ENCODE measurements around the gene MLST8.
"Not testable (repeated sequence)": the region's sequence is repeated elsewhere in the genome, so short reads cannot be mapped to it uniquely, and the experiment has no call there.

The MLST8 gene

DNA sequence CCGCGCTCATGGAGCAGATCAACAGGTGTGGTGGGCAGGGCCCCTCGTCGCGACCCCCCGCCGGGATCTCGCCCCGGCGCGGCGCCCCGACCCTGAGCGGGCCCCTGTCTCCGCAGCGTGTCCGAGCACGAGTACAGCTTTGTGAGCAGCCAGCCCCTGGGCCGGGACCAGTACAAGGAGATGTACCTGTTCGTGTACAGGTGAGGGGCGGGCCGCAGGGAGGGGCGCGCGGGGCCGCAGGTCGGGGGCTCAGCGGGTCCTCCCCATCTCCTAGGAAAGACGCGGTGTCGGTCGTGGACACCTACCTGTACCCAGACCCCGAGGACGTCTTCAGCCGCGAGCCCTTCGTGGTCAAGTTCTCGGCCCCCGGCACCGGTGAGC lies 31.8 kb downstream of the MLST8 start:
- DNase-seq (ENCODE audit: low read depth) = no peak
- H3K4me3 ChIP-seq (ENCODE audit: low read depth, low read length) = no peak overlapping the region
- TF ChIP-seq MYC (IDR thresholded peaks at IDR 0.05; ENCODE audit: low read depth, low read length) = no peak
- TF ChIP-seq, protein P1, sequence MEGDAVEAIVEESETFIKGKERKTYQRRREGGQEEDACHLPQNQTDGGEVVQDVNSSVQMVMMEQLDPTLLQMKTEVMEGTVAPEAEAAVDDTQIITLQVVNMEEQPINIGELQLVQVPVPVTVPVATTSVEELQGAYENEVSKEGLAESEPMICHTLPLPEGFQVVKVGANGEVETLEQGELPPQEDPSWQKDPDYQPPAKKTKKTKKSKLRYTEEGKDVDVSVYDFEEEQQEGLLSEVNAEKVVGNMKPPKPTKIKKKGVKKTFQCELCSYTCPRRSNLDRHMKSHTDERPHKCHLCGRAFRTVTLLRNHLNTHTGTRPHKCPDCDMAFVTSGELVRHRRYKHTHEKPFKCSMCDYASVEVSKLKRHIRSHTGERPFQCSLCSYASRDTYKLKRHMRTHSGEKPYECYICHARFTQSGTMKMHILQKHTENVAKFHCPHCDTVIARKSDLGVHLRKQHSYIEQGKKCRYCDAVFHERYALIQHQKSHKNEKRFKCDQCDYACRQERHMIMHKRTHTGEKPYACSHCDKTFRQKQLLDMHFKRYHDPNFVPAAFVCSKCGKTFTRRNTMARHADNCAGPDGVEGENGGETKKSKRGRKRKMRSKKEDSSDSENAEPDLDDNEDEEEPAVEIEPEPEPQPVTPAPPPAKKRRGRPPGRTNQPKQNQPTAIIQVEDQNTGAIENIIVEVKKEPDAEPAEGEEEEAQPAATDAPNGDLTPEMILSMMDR (IDR thresholded peaks at IDR 0.05; ENCODE audit: low read depth, low read length) = no peak
- TF ChIP-seq, protein P2, sequence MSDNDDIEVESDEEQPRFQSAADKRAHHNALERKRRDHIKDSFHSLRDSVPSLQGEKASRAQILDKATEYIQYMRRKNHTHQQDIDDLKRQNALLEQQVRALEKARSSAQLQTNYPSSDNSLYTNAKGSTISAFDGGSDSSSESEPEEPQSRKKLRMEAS (IDR thresholded peaks at IDR 0.05; ENCODE audit: low read depth, low read length) = no peak
- no peak for TF ChIP-seq POLR2A (IDR thresholded peaks at IDR 0.05; ENCODE audit: extremely low read depth, insufficient read length)

GRCh38 chr16:2237493-2238149 lies 32.4 kb downstream of the MLST8 start:
- TF ChIP-seq, protein P2 (IDR thresholded peaks at IDR 0.05; ENCODE audit: low read depth, low read length) = no peak
- TF ChIP-seq MYC (IDR thresholded peaks at IDR 0.05; ENCODE audit: low read depth, low read length) (no peak), POLR2A (IDR thresholded peaks at IDR 0.05; ENCODE audit: extremely low read depth, insufficient read length) (no peak)
- TF ChIP-seq, protein P1 (IDR thresholded peaks at IDR 0.05; ENCODE audit: low read depth, low read length) = no peak
- H3K4me3 ChIP-seq (ENCODE audit: low read depth, low read length) = no peak overlapping the region
- DNase-seq (ENCODE audit: low read depth) = no peak

GRCh38 chr16:2238150-2238837 lies 33.0 kb downstream of the MLST8 start:
- DNase-seq (ENCODE audit: low read depth) = no peak
- TF ChIP-seq MYC (IDR thresholded peaks at IDR 0.05; ENCODE audit: low read depth, low read length) = no peak
- TF ChIP-seq, protein P1 (IDR thresholded peaks at IDR 0.05; ENCODE audit: low read depth, low read length) = no peak
- TF ChIP-seq, protein P2 (IDR thresholded peaks at IDR 0.05; ENCODE audit: low read depth, low read length) = no peak
- no peak for TF ChIP-seq POLR2A (IDR thresholded peaks at IDR 0.05; ENCODE audit: extremely low read depth, insufficient read length)
- no peak overlapping the region for H3K4me3 ChIP-seq (ENCODE audit: low read depth, low read length)

GRCh38 chr16:2238838-2239675 lies 33.8 kb downstream of the MLST8 start:
- DNase-seq (ENCODE audit: low read depth) = no peak
- TF ChIP-seq, protein P1 (IDR thresholded peaks at IDR 0.05; ENCODE audit: low read depth, low read length) = no peak
- TF ChIP-seq POLR2A (IDR thresholded peaks at IDR 0.05; ENCODE audit: extremely low read depth, insufficient read length) (no peak), MYC (IDR thresholded peaks at IDR 0.05; ENCODE audit: low read depth, low read length) (no peak)
- no peak overlapping the region for H3K4me3 ChIP-seq (ENCODE audit: low read depth, low read length)

DNA sequence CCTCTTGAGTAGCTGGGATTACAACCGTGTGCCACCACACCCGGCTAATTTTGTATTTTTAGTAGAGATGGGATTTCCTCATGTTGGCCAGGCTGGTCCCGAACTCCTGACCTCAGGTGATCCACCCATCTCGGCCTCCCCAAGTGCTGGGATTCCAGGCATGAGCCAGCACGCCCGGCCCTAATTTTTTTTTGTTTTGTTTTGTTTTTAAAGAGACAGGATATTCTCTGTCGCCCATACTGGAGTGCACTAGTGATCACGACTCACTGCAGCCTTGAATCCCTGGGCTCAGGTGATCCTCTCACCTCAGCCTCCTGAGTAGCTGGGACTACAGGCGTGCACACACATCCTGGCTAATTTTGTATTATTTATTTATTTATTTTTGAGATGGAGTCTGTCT lies 35.1 kb downstream of the MLST8 start:
- not testable (repeated sequence) for H3K4me3 ChIP-seq (ENCODE audit: low read depth, low read length); DNase-seq (ENCODE audit: low read depth)

GRCh38 chr16:2242598-2242997 lies 37.3 kb downstream of the MLST8 start:
- no peak overlapping the region for H3K4me3 ChIP-seq (ENCODE audit: low read depth, low read length)
- TF ChIP-seq MYC (IDR thresholded peaks at IDR 0.05; ENCODE audit: low read depth, low read length) = no peak
- TF ChIP-seq, protein P2 (IDR thresholded peaks at IDR 0.05; ENCODE audit: low read depth, low read length) = no peak
- no peak for TF ChIP-seq POLR2A (IDR thresholded peaks at IDR 0.05; ENCODE audit: extremely low read depth, insufficient read length)
- TF ChIP-seq, protein P1 (IDR thresholded peaks at IDR 0.05; ENCODE audit: low read depth, low read length) = no peak
- DNase-seq (ENCODE audit: low read depth) = no peak

All from NB4 (cell line).